H1 (cell line): ENCODE results near the gene SERPINH1. TPM values are rescaled to one million over a fixed set of nuclear protein-coding genes. Genes with fewer than 3 reads are reported as not detected.

Experiments used
- ASH2L ChIP-seq: fragments of 200-600, 300-600 bp; sonication (generic); IDR thresholded peaks from one replicate; pipeline ENCODE4 v1.7.1; 2017; ENCODE audit warnings: low read length
- CBX5 ChIP-seq: fragments of 300-800, 300-1000 bp; sonication (generic); IDR thresholded peaks from 2 replicates; pipeline ENCODE4 v1.7.1; 2016; ENCODE audit warnings: antibody characterized with exemption, low read length, low read depth
- CEBPB ChIP-seq: IDR thresholded peaks from 2 replicates; pipeline ENCODE4 v1.6.1; 2012; ENCODE audit warnings: low read depth, low read length
- CHD1 ChIP-seq: IDR thresholded peaks from 2 replicates; pipeline ENCODE4 v1.6.1; 2012; ENCODE audit warnings: low read depth, low read length, improper control_type of control experiment
- CHD2 ChIP-seq: IDR thresholded peaks from 2 replicates; pipeline ENCODE4 v1.6.1; 2012; ENCODE audit warnings: low read length, improper control_type of control experiment
- GABPA ChIP-seq: IDR thresholded peaks from 2 replicates; pipeline ENCODE4 v1.6.1; 2011; ENCODE audit warnings: mild to moderate bottlenecking, low read length, moderate library complexity, borderline replicate concordance; ENCODE audit not compliant: insufficient read depth
- HDAC2 ChIP-seq, 2 experiments: fragments of 300-600 bp in 1 of 2; sonication (generic) in 1 of 2; IDR thresholded peaks; 2 replicates each; pipeline ENCODE4 v1.6.1; 2011 to 2012; ENCODE audit warnings: low read depth in 2 of 2, low read length in 2 of 2, mild to moderate bottlenecking in 2 of 2, moderate library complexity in 2 of 2, borderline replicate concordance in 1 of 2, inconsistent platforms in 1 of 2
- HDAC6 ChIP-seq: IDR thresholded peaks from one replicate; pipeline ENCODE4 v1.7.1; 2012; ENCODE audit warnings: low read depth, mild to moderate bottlenecking, inconsistent platforms, low read length, moderate library complexity
- KDM1A ChIP-seq: fragments of 200-600, 300-600 bp; sonication (generic); IDR thresholded peaks from 2 replicates; pipeline ENCODE4 v1.7.1; 2016; ENCODE audit warnings: mild to moderate bottlenecking, low read length, borderline replicate concordance
- KDM4A ChIP-seq: IDR thresholded peaks from one replicate; pipeline ENCODE4 v1.7.1; 2012; ENCODE audit warnings: low read depth, mild to moderate bottlenecking, moderate library complexity, low read length, inconsistent platforms; ENCODE audit not compliant: severe bottlenecking
- KDM5A ChIP-seq: fragments of 200-600 bp; IDR thresholded peaks from 2 replicates; pipeline ENCODE4 v1.7.1; 2012; ENCODE audit warnings: mild to moderate bottlenecking, low read length, inconsistent platforms, mixed read lengths
- MAFK ChIP-seq: IDR thresholded peaks from 2 replicates; pipeline ENCODE4 v1.6.1; 2012; ENCODE audit warnings: low read depth, mild to moderate bottlenecking, improper control_type of control experiment, low read length
- NANOG ChIP-seq: IDR thresholded peaks from 2 replicates; pipeline ENCODE4 v1.6.1; 2011; ENCODE audit warnings: low read length, low read depth, mild to moderate bottlenecking, inconsistent platforms; ENCODE audit not compliant: insufficient read depth, poor library complexity, severe bottlenecking
- POLR2A ChIP-seq, 2 experiments: IDR thresholded peaks; 1 replicate in 1 of 2; 2 replicates in 1 of 2; pipeline ENCODE4 v1.6.1; 2011; ENCODE audit warnings: low read depth in 2 of 2, low read length in 2 of 2, mild to moderate bottlenecking in 2 of 2; ENCODE audit errors: control extremely low read depth in 1 of 2
- RAD21 ChIP-seq, 2 experiments: IDR thresholded peaks in 1 of 2; conservative IDR thresholded peaks in 1 of 2; 2 replicates each; pipeline ENCODE4 v1.6.1; 2011; ENCODE audit warnings: low read depth in 2 of 2, low read length in 2 of 2, improper control_type of control experiment in 1 of 2, inconsistent platforms in 1 of 2, mild to moderate bottlenecking in 1 of 2, moderate library complexity in 1 of 2
- RBBP5 ChIP-seq: IDR thresholded peaks from 2 replicates; pipeline ENCODE4 v1.7.1; 2012; ENCODE audit warnings: low read depth, mild to moderate bottlenecking, inconsistent platforms, low read length, moderate library complexity, borderline replicate concordance
- SIN3A ChIP-seq, 2 experiments: IDR thresholded peaks in 1 of 2; conservative IDR thresholded peaks in 1 of 2; 2 replicates each; pipeline ENCODE4 v1.6.1; 2011 to 2012; ENCODE audit warnings: low read length in 2 of 2, improper control_type of control experiment in 1 of 2, low read depth in 1 of 2, mild to moderate bottlenecking in 1 of 2
- SRF ChIP-seq: IDR thresholded peaks from 2 replicates; pipeline ENCODE4 v1.6.1; 2011; ENCODE audit warnings: mild to moderate bottlenecking, low read depth, low read length, moderate library complexity
- SUZ12 ChIP-seq: fragments of 200-600 bp; sonication (generic); IDR thresholded peaks from 2 replicates; pipeline ENCODE4 v1.6.1; 2012; ENCODE audit warnings: mild to moderate bottlenecking, inconsistent platforms, low read length, moderate library complexity, mixed read lengths
- TAF1 ChIP-seq: IDR thresholded peaks from 2 replicates; pipeline ENCODE4 v1.6.1; 2011; ENCODE audit warnings: mild to moderate bottlenecking, low read depth, low read length
- TCF12 ChIP-seq: IDR thresholded peaks from 2 replicates; pipeline ENCODE4 v1.6.1; 2011; ENCODE audit warnings: low read depth, mild to moderate bottlenecking, low read length
- YY1 ChIP-seq: IDR thresholded peaks from 2 replicates; pipeline ENCODE4 v1.6.1; 2011; ENCODE audit warnings: low read depth, mild to moderate bottlenecking, low read length
- ZNF274 ChIP-seq: IDR thresholded peaks from 2 replicates; pipeline ENCODE4 v1.7.0; 2012; ENCODE audit warnings: low read length, borderline replicate concordance; ENCODE audit errors: extremely low read depth
- polyA plus RNA-seq, 7 experiments: library from polyadenylated mRNA; depleted of rRNA in 3 of 7; stranded (reverse) in 5 of 7; unstranded in 2 of 7; fragments of >200 nt in 5 of 7; fragments of 200-250 nt in 2 of 7; gene quantifications; 1 replicate in 5 of 7; 2 replicates in 1 of 7; 4 replicates in 1 of 7; pipeline versions ENCODE4 v1.2.1 to v1.2.3, GENCODE V29; 2011 to 2013; ENCODE audit warnings: missing spikeins in 2 of 7, mixed read lengths in 2 of 7
- total RNA-seq: library from RNA; stranded (reverse); fragmentation: NEBNext Ultra II Directional; extraction: Animal tissue kit (Norgen Biotek cat#: 25700); gene quantifications from 2 replicates; pipeline ENCODE4 v1.2.1, GENCODE V29; 2021
- TF ChIP-seq, protein P1 (sequence below): IDR thresholded peaks from 2 replicates; pipeline ENCODE4 v1.6.1; 2011; ENCODE audit warnings: low read length, improper control_type of control experiment

Gene SERPINH1
- total and polyA plus RNA-seq, 2 of the 8 experiments (the other 6 are each of a cell fraction or from before 2014, with no cell fraction given), result 420 to 621 TPM

DNA sequence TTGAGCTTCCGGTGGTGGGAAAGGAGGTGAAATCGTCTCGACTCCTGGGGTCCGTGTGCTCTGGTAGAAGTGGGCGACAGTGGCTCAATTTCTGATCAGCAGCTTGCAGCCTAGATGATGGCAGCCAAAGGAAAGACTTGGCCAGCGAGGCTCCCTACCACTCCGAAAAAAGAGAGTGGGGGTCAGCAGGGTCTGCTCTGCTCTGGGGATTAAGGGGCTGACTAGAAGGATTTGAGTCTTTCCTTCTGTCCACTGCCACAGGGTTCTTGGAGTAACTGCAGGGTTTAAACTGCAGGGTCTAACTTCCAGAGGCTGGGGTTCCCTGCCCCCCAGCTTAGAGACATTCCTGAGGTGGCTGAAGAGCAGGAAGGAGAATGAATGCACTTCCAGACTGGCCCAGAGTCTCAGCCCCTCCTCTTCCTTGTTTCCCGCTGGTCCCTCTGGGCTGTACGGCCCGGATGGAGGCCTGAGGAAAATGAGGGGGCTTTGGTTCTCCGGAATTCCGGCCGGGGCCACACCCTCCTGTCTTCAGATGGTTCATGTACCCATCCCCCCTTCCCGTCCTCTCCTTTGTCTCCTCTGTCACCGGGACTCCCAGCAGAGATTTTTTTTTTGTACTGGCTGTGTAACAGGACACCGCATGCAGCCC is 907 bp downstream of the SERPINH1 start (continued):
- TF ChIP-seq NANOG, result no peak
- no peak for TF ChIP-seq YY1
- no peak for TF ChIP-seq ZNF274
- TF ChIP-seq KDM1A, result peak; percentile 12; the same call in 1 of the 2 replicates
- no peak for TF ChIP-seq KDM4A
- TF ChIP-seq MAFK, result no peak
- no peak for TF ChIP-seq GABPA
- no peak for TF ChIP-seq SRF
- no peak for TF ChIP-seq HDAC6
- 0 out of 4 replicates have a peak, but pooled peaks of 1 of the 2 experiments have one; percentile 42 for TF ChIP-seq HDAC2 (IDR thresholded peaks at IDR 0.05; ENCODE audit: borderline replicate concordance in 1 of 2, low read depth in 2 of 2, low read length in 2 of 2)
- no peak for TF ChIP-seq RAD21 (IDR thresholded peaks at IDR 0.05 in 1 of 2, conservative IDR thresholded peaks at IDR 0.05 in 1 of 2; ENCODE audit: low read depth in 2 of 2, low read length in 2 of 2)
- no peak for TF ChIP-seq CBX5
- no peak for TF ChIP-seq KDM5A
- no peak; the same call in 1 of the 2 replicates for TF ChIP-seq CHD1
- TF ChIP-seq ASH2L, result no peak
- TF ChIP-seq SIN3A (conservative IDR thresholded peaks at IDR 0.05 in 1 of 2, IDR thresholded peaks at IDR 0.05 in 1 of 2; ENCODE audit: low read depth in 1 of 2, low read length in 2 of 2), result peak in 1 of 2 experiments; percentile 83; a peak in 2 of 4 replicates
- TF ChIP-seq POLR2A (IDR thresholded peaks at IDR 0.05; ENCODE audit: control extremely low read depth in 1 of 2, low read depth in 2 of 2, low read length in 2 of 2), result peak; percentile 53 to 96
- no peak for TF ChIP-seq SUZ12
- no peak for TF ChIP-seq CEBPB
- no peak for TF ChIP-seq TCF12
- TF ChIP-seq RBBP5, result peak; percentile 31; the same call in 1 of the 2 replicates
- peak; percentile 80 for TF ChIP-seq TAF1
- TF ChIP-seq CHD2, result 0 out of 2 replicates have a peak, but pooled peaks have one; percentile 20
- TF ChIP-seq, protein P1, sequence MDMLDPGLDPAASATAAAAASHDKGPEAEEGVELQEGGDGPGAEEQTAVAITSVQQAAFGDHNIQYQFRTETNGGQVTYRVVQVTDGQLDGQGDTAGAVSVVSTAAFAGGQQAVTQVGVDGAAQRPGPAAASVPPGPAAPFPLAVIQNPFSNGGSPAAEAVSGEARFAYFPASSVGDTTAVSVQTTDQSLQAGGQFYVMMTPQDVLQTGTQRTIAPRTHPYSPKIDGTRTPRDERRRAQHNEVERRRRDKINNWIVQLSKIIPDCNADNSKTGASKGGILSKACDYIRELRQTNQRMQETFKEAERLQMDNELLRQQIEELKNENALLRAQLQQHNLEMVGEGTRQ, result no peak
